Measurements from ENCODE around the gene ATP6V1C2.

Gene ATP6V1C2

DNA sequence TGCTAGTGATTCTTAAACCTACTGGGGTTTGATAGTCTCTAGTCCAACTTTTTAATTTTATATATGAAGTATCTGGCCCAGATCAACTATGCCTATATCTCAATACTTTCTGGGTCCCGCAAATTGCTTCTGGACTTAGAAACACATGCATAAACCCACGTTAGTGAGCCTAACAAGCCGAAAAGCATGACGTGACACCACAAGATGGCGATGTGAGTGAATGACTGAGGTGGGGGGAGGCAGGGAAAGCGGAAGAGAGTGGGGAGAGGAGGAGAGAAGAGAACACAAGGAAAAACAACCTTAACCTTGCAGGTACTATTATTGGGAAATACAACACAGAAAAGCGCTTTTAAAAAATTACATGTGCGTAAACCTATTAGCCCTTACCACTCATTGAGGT is 77.4 kb downstream of the ATP6V1C2 start (continued):
- TF ChIP-seq TCF7L2 (IDR thresholded peaks at IDR 0.05; ENCODE audit: borderline replicate concordance, low read depth, low read length) (no peak), ZFP37 (tag by site-specific recombination; IDR thresholded peaks at IDR 0.05) (no peak), ZNF404 (tag by site-specific recombination; IDR thresholded peaks at IDR 0.05) (no peak), ZNF133 (tag by site-specific recombination; IDR thresholded peaks at IDR 0.05) (no peak)

DNA sequence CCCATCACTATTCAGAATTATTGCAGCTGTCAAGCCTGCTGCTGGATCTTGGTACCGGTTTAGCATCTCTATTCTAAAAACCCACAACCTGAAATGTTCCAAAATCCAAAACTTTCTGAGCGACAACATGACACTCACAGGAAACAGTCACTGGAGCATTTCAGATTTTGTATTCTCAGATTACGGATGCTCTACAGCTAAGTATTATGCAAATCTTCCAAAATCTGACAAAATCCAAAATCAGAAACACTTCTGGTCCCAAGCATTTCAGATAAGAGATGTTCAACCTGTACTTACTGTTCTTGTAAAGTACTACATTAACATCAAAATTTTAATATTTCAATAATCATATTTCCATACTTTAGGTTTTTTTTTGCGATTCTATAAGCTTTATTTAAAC is 78.7 kb downstream of the ATP6V1C2 start:
- POLR2A ChIA-PET: interaction anchor here (0.7 kb wide), 1 partner anchor 100 kb away, joined by 3 read pairs; no protein-coding TSS in a partner anchor
- peaks cover 22 to 63% of the 10 kb centered on the region in 2 experiments for H3K36me3 ChIP-seq (ENCODE audit: control insufficient read depth in 2 of 2, insufficient read depth in 1 of 2, low read length in 2 of 2)
- TF ChIP-seq, protein P1, sequence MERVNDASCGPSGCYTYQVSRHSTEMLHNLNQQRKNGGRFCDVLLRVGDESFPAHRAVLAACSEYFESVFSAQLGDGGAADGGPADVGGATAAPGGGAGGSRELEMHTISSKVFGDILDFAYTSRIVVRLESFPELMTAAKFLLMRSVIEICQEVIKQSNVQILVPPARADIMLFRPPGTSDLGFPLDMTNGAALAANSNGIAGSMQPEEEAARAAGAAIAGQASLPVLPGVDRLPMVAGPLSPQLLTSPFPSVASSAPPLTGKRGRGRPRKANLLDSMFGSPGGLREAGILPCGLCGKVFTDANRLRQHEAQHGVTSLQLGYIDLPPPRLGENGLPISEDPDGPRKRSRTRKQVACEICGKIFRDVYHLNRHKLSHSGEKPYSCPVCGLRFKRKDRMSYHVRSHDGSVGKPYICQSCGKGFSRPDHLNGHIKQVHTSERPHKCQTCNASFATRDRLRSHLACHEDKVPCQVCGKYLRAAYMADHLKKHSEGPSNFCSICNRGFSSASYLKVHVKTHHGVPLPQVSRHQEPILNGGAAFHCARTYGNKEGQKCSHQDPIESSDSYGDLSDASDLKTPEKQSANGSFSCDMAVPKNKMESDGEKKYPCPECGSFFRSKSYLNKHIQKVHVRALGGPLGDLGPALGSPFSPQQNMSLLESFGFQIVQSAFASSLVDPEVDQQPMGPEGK (tag by site-specific recombination; IDR thresholded peaks at IDR 0.05): no peak
- TF ChIP-seq ZNF157 (tag by site-specific recombination; IDR thresholded peaks at IDR 0.05): no peak
- TF ChIP-seq HOXA7 (CRISPR knock-in tag; IDR thresholded peaks at IDR 0.05; ENCODE audit: borderline replicate concordance): no peak
- no peak for TF ChIP-seq ZNF473 (tag by site-specific recombination; IDR thresholded peaks at IDR 0.05)
- no peak for TF ChIP-seq ZNF133 (tag by site-specific recombination; IDR thresholded peaks at IDR 0.05)

DNA sequence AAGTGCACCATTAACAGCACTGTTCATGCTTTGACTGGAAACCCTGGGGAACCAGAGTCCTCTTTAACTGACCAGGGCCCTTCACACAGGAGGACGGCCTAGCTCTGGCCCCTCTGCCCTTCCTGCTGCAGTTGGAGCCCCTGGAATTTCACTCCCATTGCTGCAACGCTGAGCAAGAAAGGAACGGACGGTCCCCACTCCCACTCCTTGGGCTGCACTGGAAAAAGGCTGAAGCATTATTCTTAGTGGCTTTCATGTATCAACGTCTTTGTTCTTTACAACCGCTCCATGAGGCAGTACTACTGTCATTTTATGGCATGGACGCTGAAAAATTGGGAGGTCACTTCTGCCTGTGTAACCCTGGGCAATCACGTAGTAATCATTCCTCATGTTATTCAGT is 81.2 kb downstream of the ATP6V1C2 start:
- ChIA-PET POLR2A (no interaction called here), CTCF (interaction anchor here (1.3 kb wide), 1 partner anchor 9 kb away, joined by 3 read pairs; no protein-coding TSS in a partner anchor)
- H3K9me3 ChIP-seq (ENCODE audit: control insufficient read depth, insufficient read depth, low read depth, low read length): no peaks in the 10 kb centered on the region
- peaks cover 20 to 49% of the 10 kb centered on the region in 2 experiments for H3K36me3 ChIP-seq (ENCODE audit: control insufficient read depth in 2 of 2, insufficient read depth in 1 of 2, low read length in 2 of 2)
- H3K4me1 ChIP-seq (ENCODE audit: control insufficient read depth, insufficient read depth, low read length): no peaks in the 10 kb centered on the region
- H3K4me3 ChIP-seq (ENCODE audit: low read depth, low read length): no peak overlapping the region
- no peak overlapping the region for H3K27ac ChIP-seq (ENCODE audit: extremely low read depth, low read depth, low read length)
- TF ChIP-seq, protein P2, sequence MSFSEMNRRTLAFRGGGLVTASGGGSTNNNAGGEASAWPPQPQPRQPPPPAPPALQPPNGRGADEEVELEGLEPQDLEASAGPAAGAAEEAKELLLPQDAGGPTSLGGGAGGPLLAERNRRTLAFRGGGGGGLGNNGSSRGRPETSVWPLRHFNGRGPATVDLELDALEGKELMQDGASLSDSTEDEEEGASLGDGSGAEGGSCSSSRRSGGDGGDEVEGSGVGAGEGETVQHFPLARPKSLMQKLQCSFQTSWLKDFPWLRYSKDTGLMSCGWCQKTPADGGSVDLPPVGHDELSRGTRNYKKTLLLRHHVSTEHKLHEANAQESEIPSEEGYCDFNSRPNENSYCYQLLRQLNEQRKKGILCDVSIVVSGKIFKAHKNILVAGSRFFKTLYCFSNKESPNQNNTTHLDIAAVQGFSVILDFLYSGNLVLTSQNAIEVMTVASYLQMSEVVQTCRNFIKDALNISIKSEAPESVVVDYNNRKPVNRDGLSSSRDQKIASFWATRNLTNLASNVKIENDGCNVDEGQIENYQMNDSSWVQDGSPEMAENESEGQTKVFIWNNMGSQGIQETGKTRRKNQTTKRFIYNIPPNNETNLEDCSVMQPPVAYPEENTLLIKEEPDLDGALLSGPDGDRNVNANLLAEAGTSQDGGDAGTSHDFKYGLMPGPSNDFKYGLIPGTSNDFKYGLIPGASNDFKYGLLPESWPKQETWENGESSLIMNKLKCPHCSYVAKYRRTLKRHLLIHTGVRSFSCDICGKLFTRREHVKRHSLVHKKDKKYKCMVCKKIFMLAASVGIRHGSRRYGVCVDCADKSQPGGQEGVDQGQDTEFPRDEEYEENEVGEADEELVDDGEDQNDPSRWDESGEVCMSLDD (tag by site-specific recombination; IDR thresholded peaks at IDR 0.05): no peak
- TF ChIP-seq ZNF629 (tag by site-specific recombination; IDR thresholded peaks at IDR 0.05) (no peak), ZNF510 (tag by site-specific recombination; IDR thresholded peaks at IDR 0.05; ENCODE audit: insufficient replicate concordance) (no peak), ZNF202 (tag by site-specific recombination; IDR thresholded peaks at IDR 0.05; ENCODE audit: borderline replicate concordance) (no peak), ZNF514 (tag by site-specific recombination; IDR thresholded peaks at IDR 0.05) (no peak), ZNF660 (tag by site-specific recombination; IDR thresholded peaks at IDR 0.05) (no peak), HOXC10 (CRISPR knock-in tag; IDR thresholded peaks at IDR 0.05) (no peak)
- TF ChIP-seq, protein P3, sequence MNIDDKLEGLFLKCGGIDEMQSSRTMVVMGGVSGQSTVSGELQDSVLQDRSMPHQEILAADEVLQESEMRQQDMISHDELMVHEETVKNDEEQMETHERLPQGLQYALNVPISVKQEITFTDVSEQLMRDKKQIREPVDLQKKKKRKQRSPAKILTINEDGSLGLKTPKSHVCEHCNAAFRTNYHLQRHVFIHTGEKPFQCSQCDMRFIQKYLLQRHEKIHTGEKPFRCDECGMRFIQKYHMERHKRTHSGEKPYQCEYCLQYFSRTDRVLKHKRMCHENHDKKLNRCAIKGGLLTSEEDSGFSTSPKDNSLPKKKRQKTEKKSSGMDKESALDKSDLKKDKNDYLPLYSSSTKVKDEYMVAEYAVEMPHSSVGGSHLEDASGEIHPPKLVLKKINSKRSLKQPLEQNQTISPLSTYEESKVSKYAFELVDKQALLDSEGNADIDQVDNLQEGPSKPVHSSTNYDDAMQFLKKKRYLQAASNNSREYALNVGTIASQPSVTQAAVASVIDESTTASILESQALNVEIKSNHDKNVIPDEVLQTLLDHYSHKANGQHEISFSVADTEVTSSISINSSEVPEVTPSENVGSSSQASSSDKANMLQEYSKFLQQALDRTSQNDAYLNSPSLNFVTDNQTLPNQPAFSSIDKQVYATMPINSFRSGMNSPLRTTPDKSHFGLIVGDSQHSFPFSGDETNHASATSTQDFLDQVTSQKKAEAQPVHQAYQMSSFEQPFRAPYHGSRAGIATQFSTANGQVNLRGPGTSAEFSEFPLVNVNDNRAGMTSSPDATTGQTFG (tag by site-specific recombination; IDR thresholded peaks at IDR 0.05; ENCODE audit: borderline replicate concordance): no peak
- TF ChIP-seq, protein P4, sequence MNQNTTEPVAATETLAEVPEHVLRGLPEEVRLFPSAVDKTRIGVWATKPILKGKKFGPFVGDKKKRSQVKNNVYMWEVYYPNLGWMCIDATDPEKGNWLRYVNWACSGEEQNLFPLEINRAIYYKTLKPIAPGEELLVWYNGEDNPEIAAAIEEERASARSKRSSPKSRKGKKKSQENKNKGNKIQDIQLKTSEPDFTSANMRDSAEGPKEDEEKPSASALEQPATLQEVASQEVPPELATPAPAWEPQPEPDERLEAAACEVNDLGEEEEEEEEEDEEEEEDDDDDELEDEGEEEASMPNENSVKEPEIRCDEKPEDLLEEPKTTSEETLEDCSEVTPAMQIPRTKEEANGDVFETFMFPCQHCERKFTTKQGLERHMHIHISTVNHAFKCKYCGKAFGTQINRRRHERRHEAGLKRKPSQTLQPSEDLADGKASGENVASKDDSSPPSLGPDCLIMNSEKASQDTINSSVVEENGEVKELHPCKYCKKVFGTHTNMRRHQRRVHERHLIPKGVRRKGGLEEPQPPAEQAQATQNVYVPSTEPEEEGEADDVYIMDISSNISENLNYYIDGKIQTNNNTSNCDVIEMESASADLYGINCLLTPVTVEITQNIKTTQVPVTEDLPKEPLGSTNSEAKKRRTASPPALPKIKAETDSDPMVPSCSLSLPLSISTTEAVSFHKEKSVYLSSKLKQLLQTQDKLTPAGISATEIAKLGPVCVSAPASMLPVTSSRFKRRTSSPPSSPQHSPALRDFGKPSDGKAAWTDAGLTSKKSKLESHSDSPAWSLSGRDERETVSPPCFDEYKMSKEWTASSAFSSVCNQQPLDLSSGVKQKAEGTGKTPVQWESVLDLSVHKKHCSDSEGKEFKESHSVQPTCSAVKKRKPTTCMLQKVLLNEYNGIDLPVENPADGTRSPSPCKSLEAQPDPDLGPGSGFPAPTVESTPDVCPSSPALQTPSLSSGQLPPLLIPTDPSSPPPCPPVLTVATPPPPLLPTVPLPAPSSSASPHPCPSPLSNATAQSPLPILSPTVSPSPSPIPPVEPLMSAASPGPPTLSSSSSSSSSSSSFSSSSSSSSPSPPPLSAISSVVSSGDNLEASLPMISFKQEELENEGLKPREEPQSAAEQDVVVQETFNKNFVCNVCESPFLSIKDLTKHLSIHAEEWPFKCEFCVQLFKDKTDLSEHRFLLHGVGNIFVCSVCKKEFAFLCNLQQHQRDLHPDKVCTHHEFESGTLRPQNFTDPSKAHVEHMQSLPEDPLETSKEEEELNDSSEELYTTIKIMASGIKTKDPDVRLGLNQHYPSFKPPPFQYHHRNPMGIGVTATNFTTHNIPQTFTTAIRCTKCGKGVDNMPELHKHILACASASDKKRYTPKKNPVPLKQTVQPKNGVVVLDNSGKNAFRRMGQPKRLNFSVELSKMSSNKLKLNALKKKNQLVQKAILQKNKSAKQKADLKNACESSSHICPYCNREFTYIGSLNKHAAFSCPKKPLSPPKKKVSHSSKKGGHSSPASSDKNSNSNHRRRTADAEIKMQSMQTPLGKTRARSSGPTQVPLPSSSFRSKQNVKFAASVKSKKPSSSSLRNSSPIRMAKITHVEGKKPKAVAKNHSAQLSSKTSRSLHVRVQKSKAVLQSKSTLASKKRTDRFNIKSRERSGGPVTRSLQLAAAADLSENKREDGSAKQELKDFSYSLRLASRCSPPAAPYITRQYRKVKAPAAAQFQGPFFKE (tag by site-specific recombination; IDR thresholded peaks at IDR 0.05; ENCODE audit: borderline replicate concordance): no peak

More for the DNA sequence above, 78.7 kb downstream of the ATP6V1C2 start:
- CTCF ChIA-PET: interaction anchor here (0.6 to 1.4 kb wide), 3 partner anchors 91 to 417 kb away, joined by 3 to 5 read pairs (median 3); no protein-coding TSS in a partner anchor
- Histone ChIP-seq H3K27ac (ENCODE audit: extremely low read depth, low read depth, low read length) (no peak overlapping the region), H3K4me1 (ENCODE audit: control insufficient read depth, insufficient read depth, low read length) (no peaks in the 10 kb centered on the region), H3K9me3 (ENCODE audit: control insufficient read depth, insufficient read depth, low read depth, low read length) (no peaks in the 10 kb centered on the region), H3K4me3 (ENCODE audit: low read depth, low read length) (no peak overlapping the region)

All from HEK293 (cell line).